Midbrain (tissue), 1 donor: ENCODE data around the gene TRAF7.

Experiments used
- DNase-seq: peaks from one replicate; lab custom pipeline; 2025; lab: John Stamatoyannopoulos, UW

The TRAF7 gene

DNA sequence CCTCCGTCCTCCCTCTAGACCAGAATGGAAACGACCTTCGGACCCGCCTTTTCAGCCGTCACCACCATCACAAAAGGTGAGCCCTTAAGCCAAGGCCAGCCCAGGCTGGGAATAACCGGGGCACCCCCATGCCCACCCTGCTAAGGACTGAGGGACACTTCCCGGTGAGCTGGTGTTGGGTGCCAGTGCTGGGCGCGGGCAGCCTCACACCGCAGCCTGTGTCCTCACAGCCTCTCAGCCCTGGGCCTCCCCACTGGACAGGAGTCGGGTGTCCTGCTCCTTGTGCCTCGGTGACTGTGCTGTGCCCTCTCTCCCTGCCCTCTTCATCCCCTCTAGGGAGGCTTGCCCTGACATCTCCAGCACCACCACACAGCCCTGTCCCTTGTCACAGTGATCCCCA lies 10.3 kb downstream of the TRAF7 start:
- DNase-seq = no peak

DNA sequence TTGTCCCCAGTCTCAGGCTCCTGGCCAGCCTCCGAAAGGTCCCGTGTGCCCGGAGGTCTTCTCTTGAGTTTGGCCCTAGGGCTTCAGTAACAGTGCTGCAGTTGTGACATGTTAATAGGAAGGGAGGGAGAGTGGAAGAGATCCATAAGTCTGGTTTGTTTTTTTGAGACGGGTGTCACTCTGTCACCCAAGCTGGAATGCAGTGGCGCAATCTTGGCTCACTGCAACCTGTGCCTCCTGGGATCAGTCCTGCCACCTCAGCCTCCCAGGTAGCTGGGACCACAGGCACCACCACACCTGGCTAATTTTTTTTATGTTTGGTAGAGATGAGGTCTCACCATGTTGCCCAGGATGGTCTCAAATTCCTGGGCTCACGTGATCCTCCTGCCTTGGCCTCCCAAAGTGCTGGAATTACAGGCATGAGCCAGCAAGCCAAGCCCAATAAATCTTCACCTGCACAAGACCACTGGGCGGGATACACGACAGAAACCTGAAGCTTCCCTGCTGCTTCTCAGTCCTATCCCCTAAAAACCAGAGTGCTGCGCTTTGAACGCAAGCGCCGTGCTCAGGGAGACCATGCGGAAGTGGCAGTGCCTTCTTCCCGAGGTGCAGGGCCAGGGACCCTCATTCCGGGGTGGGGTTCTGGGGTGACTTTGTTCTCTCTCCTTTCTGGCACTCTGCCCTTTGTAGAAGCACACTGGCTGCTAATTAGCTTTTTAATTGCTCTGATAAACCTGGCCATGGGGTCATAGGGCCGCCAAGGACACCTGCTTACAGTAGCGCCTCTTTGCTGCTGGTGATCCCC lies 10.9 kb downstream of the TRAF7 start:
- DNase-seq = no peak

GRCh38 chr16:2167068-2167638 lies 11.6 kb downstream of the TRAF7 start:
- DNase-seq = no peak

DNA sequence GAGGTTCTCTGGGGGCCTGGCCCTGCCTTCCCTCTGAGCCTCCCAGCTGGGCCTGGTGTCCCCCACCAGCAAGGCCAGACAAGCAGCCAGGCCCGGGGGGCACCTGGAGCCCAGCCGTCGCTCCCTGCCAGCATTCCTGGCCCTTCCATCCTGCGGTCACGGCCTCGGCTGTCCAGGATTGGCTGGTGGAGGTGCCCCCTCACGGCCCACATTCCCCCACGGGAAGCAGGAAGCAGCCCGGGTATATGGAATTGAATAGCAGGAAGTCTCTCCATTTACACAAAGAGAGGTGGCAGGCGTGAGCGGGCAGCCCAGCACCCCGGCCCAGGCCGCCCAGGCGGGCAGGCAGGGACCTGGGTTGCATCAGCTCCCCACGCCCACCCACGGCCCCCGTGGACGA lies 14.5 kb downstream of the TRAF7 start:
- no peak for DNase-seq

DNA sequence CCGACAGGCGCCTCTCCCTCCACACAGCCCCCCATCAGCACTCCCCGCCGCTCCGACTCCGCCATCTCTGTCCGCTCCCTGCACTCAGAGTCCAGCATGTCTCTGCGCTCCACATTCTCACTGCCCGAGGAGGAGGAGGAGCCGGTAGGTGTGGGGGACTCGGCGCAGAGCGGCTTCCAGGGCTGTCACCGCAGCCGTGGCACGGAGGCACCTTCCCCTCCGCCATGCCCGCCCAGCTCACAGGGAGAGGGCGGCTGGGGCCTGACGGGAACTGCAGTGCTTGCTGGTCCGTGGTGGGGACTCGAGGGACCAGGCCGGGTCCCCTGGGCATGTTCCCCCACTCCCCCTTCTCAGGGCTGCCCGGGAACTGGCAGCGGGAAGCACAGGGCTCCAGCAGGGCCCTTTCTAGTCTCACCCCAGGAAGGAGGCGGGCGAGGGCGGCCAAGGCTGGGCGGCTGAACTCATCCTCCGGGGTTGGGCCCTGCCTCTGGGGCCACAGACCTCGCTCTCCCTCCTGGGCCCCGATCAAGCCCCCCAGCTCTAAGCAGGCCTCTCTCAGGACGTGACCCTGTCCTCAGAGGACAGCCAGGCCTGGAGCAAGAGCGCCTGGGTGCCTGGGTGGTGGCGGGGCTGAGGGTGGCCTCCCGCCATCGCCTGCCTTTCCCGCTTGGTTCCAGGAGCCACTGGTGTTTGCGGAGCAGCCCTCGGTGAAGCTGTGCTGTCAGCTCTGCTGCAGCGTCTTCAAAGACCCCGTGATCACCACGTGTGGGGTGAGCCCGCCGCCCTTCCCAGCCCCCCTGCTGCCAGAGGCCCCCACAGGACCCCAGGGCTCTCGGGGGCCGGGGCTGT lies 15.2 kb downstream of the TRAF7 start:
- DNase-seq = no peak

GRCh38 chr16:2171601-2172178 lies 16.1 kb downstream of the TRAF7 start:
- no peak for DNase-seq

DNA sequence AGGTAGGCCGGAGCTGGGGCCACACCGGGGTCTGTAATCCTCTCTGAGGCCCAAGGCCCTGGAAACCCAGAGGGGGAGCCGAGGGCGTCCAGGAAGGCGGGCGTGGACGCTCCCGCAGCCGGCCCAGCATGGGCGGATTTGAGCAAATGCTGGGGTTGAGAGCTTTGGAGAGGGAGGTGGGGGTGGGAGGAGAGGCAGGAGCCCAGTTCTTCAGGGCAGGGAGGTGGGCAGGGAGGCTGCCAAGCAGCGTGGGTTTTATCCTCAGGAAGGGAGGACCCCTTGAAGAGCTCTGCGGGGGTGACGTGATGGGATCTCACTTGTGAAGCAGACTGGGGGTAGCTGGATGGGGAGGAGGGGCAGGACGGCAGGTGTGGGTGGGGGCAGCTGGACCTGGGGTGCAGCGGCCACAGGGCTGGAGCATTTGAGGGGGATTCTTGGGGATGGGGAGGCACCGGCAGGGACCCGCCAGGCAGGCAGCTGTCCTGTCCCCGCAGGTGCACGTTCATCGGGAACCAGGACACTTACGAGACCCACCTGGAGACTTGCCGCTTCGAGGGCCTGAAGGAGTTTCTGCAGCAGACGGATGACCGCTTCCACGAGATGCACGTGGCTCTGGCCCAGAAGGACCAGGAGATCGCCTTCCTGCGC lies 17.2 kb downstream of the TRAF7 start:
- DNase-seq = no peak

DNA sequence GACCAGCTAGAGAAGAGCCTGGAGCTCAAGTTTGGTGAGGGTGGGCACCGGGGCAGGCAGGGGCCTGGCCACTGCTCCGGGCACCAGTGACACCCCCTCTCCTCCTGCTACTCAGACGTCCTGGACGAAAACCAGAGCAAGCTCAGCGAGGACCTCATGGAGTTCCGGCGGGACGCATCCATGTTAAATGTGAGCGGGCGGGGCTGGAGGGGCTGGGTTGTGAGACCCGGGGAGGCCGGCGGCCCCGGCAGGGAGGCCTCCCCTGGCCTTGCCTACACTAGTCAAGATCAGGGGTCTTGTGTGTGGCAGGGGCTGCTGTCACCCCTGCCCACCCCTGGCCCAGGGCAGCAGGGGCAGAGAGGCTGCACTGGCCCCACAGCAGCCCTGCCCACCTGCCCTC lies 17.8 kb downstream of the TRAF7 start:
- no peak for DNase-seq

DNA sequence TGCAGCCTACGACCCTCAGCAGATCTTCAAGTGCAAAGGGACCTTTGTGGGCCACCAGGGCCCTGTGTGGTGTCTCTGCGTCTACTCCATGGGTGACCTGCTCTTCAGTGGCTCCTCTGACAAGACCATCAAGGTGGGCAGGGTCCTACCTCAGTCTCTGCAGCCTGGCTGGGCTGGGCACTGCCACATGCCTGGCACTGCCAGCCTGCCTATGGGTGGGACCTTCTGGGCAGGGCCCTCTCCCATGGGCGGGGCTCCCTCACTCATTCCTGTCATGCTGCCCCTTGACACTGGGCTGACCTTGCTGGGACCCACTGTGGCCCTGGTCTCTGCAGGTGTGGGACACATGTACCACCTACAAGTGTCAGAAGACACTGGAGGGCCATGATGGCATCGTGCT lies 18.3 kb downstream of the TRAF7 start:
- DNase-seq = no peak

DNA sequence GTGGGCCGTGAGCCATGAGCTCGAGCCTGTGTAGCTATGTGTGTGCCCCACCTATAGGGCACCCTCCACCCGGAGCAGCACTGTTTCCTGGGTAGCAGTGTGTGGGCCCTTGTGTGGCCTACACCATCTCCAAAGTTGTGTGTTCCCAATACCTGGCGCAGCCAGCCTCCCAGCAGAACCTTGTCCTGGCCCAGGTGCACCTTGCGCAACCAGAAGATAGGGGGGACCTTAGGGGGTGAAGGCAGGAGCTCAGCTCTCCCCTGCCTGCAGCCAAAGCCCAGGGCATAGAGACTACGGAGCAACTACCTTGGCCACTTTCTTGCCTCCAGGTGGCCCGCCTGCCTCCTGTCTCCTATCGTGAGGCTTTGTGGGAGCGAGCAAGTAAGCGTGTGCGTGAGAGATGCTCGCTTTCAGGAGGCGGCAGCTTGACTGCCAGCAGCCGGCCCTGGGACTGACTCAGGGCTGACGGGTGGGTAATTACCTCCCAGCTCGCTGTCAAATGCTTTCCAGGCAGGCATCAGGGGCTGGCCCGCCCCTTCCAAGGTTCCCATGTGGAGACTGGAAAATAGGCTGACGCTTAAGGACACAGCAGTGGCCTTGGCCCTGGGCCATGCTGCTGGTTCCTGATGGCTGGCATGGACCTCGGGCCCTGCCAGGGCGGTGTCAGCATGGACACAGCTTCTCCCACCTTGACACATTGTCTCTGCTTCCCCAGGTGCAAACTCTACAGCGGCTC lies 19.0 kb downstream of the TRAF7 start:
- no peak for DNase-seq

- no peak for DNase-seq
Observed at GRCh38 chr16:2175454-2175853, 19.9 kb downstream of the TRAF7 start.

- no peak for DNase-seq
Observed at GRCh38 chr16:2176047-2176446, 20.5 kb downstream of the TRAF7 start.

- DNase-seq = no peak
Observed at GRCh38 chr16:2177101-2177500, 21.5 kb downstream of the TRAF7 start.

DNA sequence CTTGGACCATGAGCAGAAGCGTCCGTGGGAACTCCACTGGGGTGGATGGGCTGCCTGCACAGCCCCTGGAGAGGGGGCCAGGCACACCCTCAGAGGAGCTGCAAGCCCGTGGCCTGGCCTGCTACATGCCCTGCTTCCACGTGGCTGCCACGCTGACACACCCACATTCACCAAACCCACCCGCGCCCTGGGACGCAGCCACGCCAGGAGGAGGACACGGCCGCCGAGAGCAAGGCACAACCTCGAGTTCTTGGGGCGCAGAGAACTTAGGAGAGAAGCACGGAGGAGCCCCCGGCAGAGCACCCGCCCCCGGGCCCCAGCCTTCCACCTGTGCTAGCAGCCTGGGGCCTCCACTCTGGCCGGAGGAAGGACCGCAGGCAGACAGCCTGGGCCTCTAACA lies 22.0 kb downstream of the TRAF7 start:
- no peak for DNase-seq

GRCh38 chr16:2178321-2179106 lies 22.9 kb downstream of the TRAF7 start:
- no peak for DNase-seq

DNA sequence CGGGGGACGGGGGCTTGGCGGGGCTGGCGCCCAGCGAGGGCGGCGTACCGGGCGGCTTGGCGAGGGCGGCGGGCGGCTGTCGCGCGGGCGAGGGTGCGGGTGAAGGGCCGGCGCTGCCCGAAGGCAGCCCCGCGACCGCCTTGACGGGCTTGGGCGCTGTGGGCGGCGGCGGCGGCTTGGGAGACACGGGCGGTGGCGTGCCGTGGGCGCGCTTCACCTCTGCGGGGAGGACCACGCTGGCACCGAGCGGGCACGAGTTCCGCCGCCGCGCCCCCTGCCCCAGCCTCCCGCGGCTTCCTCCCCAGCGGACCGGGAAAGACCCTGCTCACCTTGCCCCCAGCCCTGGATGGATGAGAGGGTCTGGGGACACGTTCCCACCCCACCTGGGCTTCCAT lies 23.5 kb downstream of the TRAF7 start:
- DNase-seq = no peak

DNA sequence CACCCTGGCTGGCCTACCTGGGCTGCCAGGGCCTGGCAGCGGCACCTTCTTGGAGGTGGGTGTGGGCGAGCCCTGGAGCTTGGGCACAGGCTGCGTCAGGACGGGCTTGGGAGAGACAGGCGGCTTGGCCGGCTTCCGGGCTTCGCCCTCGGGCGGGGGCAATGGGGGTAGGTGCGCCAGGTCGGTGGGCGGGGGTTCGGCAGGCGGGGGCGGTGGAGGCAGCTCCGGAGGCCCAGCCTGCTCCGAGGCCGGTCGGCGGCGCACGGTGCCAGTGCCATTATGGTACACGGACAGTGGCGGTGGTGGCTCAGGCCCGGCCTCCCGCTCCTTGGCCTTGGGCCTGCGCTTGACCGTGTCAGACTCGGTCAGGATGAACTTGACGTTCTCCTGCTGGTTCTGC lies 24.0 kb downstream of the TRAF7 start:
- DNase-seq = no peak

- no peak for DNase-seq
Observed at GRCh38 chr16:2180461-2180860, 24.9 kb downstream of the TRAF7 start.

- DNase-seq = no peak
Observed at GRCh38 chr16:2180962-2181923, 25.7 kb downstream of the TRAF7 start.
